ENCODE data around the gene GABARAP.

DNA sequence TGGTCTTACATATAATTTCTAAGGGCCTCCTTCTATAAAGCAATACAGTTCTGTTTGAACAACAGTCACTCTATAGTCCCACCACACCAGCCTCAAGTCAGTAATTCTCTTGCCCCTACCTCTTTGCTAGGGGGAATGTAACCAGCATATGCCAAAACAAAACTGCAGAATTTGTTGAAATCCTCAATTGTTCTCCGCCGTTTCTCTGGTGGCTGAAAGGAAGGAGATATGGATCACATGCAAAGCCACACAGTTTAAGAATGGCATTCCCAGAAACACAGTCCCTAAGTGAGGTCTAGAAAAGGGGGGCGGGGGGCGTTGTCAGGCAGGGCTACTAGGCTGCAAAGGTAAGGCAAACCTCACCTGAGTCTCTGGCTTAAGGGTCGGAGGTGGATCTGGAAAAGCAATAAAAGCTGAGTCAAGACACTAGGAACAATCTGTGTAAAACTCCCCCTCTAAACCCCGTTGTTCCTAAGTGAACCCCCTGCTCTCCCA lies 4.9 kb downstream of the GABARAP start:
- TF ChIP-seq, protein P1, sequence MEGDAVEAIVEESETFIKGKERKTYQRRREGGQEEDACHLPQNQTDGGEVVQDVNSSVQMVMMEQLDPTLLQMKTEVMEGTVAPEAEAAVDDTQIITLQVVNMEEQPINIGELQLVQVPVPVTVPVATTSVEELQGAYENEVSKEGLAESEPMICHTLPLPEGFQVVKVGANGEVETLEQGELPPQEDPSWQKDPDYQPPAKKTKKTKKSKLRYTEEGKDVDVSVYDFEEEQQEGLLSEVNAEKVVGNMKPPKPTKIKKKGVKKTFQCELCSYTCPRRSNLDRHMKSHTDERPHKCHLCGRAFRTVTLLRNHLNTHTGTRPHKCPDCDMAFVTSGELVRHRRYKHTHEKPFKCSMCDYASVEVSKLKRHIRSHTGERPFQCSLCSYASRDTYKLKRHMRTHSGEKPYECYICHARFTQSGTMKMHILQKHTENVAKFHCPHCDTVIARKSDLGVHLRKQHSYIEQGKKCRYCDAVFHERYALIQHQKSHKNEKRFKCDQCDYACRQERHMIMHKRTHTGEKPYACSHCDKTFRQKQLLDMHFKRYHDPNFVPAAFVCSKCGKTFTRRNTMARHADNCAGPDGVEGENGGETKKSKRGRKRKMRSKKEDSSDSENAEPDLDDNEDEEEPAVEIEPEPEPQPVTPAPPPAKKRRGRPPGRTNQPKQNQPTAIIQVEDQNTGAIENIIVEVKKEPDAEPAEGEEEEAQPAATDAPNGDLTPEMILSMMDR (IDR thresholded peaks at IDR 0.05), result no peak
- TF ChIP-seq EZH2 (IDR thresholded peaks at IDR 0.05; ENCODE audit: borderline replicate concordance, insufficient read depth, low read depth, low read length, poor library complexity, severe bottlenecking), result no peak

All from B cell (primary cell).